WTC11 (cell line): ENCODE results near the gene POU2F1.

Experiments used
- CREM ChIP-seq: sonication (generic); formaldehyde crosslinking; IDR thresholded peaks from 2 replicates; pipeline ENCODE4 v1.8.1; 2022; ENCODE audit warnings: mild to moderate bottlenecking, missing genetic modification reagents, moderate library complexity
- ESRRA ChIP-seq: sonication (generic); formaldehyde crosslinking; IDR thresholded peaks from 2 replicates; pipeline ENCODE4 v1.8.1; 2022; ENCODE audit warnings: mild to moderate bottlenecking, missing genetic modification reagents, borderline replicate concordance
- GTF2I ChIP-seq: fragments of 250-450 bp; sonication (Bioruptor Pico); conservative IDR thresholded peaks from 2 replicates; pipeline ENCODE4 v1.4.0; 2021; ENCODE audit warnings: mild to moderate bottlenecking
- NFE2L1 ChIP-seq: sonication (generic); formaldehyde crosslinking; IDR thresholded peaks from 2 replicates; pipeline ENCODE4 v1.8.1; 2023; ENCODE audit warnings: missing genetic modification reagents
- NFYB ChIP-seq: sonication (generic); formaldehyde crosslinking; conservative IDR thresholded peaks from 2 replicates; pipeline ENCODE4 v1.8.0; 2022; ENCODE audit warnings: low read depth, missing genetic modification reagents
- NR2C2 ChIP-seq: sonication (generic); formaldehyde crosslinking; IDR thresholded peaks from 2 replicates; pipeline ENCODE4 v1.8.0; 2022; ENCODE audit warnings: mild to moderate bottlenecking, missing genetic modification reagents
- NR3C1 ChIP-seq: sonication (generic); formaldehyde crosslinking; conservative IDR thresholded peaks from 2 replicates; pipeline ENCODE4 v1.8.1; 2023; ENCODE audit warnings: low read depth, mild to moderate bottlenecking, missing genetic modification reagents
- ZNF396 ChIP-seq: fragments of 250-450 bp; sonication (Bioruptor Pico); IDR thresholded peaks from 2 replicates; pipeline ENCODE4 v1.8.0; 2021; ENCODE audit warnings: mild to moderate bottlenecking, moderate library complexity, borderline replicate concordance
- TF ChIP-seq, protein P1 (sequence below): fragments of 200-600 bp; IDR thresholded peaks from 2 replicates; pipeline ENCODE4 v1.8.0; 2022; ENCODE audit warnings: antibody characterized with exemption
- TF ChIP-seq, protein P2 (sequence below): sonication (generic); formaldehyde crosslinking; IDR thresholded peaks from 2 replicates; pipeline ENCODE4 v1.8.1; 2023; ENCODE audit warnings: mild to moderate bottlenecking, missing genetic modification reagents, moderate library complexity

DNA sequence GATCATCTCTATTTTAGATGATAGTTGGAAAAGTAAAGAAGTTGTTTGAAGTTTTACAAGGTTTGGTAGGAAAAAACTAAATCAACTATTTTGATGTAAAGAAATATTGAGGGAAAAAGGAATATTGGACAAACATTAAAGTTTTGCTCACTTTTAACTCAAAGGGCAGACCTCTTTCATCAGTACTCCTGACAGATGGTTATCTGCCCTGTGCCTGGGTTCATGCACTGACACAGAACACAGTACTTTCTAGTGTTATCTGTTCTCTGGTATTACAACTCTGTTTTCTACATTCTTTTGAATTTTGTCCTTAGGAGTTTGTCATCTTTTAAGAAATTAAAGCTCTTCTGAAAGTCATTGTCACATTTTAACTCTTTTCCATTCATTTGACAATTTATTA, 118.7 kb downstream of the POU2F1 start:
- TF ChIP-seq GTF2I: no peak
- TF ChIP-seq, protein P1, sequence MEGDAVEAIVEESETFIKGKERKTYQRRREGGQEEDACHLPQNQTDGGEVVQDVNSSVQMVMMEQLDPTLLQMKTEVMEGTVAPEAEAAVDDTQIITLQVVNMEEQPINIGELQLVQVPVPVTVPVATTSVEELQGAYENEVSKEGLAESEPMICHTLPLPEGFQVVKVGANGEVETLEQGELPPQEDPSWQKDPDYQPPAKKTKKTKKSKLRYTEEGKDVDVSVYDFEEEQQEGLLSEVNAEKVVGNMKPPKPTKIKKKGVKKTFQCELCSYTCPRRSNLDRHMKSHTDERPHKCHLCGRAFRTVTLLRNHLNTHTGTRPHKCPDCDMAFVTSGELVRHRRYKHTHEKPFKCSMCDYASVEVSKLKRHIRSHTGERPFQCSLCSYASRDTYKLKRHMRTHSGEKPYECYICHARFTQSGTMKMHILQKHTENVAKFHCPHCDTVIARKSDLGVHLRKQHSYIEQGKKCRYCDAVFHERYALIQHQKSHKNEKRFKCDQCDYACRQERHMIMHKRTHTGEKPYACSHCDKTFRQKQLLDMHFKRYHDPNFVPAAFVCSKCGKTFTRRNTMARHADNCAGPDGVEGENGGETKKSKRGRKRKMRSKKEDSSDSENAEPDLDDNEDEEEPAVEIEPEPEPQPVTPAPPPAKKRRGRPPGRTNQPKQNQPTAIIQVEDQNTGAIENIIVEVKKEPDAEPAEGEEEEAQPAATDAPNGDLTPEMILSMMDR: no peak
- no peak for TF ChIP-seq ESRRA
- no peak for TF ChIP-seq CREM (CRISPR knock-in tag)
- TF ChIP-seq NR3C1 (CRISPR knock-in tag): no peak
- TF ChIP-seq NFYB (CRISPR knock-in tag): no peak
- TF ChIP-seq, protein P2, sequence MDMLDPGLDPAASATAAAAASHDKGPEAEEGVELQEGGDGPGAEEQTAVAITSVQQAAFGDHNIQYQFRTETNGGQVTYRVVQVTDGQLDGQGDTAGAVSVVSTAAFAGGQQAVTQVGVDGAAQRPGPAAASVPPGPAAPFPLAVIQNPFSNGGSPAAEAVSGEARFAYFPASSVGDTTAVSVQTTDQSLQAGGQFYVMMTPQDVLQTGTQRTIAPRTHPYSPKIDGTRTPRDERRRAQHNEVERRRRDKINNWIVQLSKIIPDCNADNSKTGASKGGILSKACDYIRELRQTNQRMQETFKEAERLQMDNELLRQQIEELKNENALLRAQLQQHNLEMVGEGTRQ: no peak
- no peak for TF ChIP-seq NR2C2 (CRISPR knock-in tag)
- TF ChIP-seq ZNF396 (CRISPR knock-in tag): no peak
- no peak for TF ChIP-seq NFE2L1 (CRISPR knock-in tag)
